ENCODE data around the gene C1orf159.
"Not testable (repeated sequence)": the region's sequence is repeated elsewhere in the genome, so short reads cannot be mapped to it uniquely, and the experiment has no call there.

Gene C1orf159

GRCh38 chr1:1115786-1116700 lies at the start of gene C1orf159:
Gene C1orf159 (minus strand): TSS chr1:1116089. CDS start chr1:1091543, 24,546 bp downstream.
- DNase-seq, result peak; percentile 99

- DNase-seq, result peak; percentile 18
Measured at GRCh38 chr1:1165485-1165884, 49.6 kb upstream of the C1orf159 start.

GRCh38 chr1:1164701-1165451 lies 49.0 kb upstream of the C1orf159 start:
- DNase-seq, result no peak

- DNase-seq, result no peak
Measured at GRCh38 chr1:1164361-1164700, 48.4 kb upstream of the C1orf159 start.

- DNase-seq, result no peak
Measured at GRCh38 chr1:1163538-1164070, 47.7 kb upstream of the C1orf159 start.

- no peak for DNase-seq
Measured at GRCh38 chr1:1162597-1163537, 47.0 kb upstream of the C1orf159 start.

- DNase-seq, result no peak
Measured at GRCh38 chr1:1161683-1162079, 45.8 kb upstream of the C1orf159 start.

GRCh38 chr1:1161078-1161682 lies 45.3 kb upstream of the C1orf159 start:
- no peak for DNase-seq

GRCh38 chr1:1160281-1160930 lies 44.5 kb upstream of the C1orf159 start:
- no peak for DNase-seq

- peak; percentile 91 for DNase-seq
Measured at GRCh38 chr1:1157914-1158710, 42.2 kb upstream of the C1orf159 start.

- DNase-seq, result peak; percentile 86
Measured at GRCh38 chr1:1157426-1157913, 41.6 kb upstream of the C1orf159 start.

- no peak for DNase-seq
Measured at GRCh38 chr1:1157033-1157365, 41.1 kb upstream of the C1orf159 start.

- DNase-seq, result no peak
Measured at GRCh38 chr1:1156140-1157032, 40.5 kb upstream of the C1orf159 start.

- DNase-seq, result no peak
Measured at GRCh38 chr1:1155258-1155657, 39.4 kb upstream of the C1orf159 start.

GRCh38 chr1:1153874-1154273 lies 38.0 kb upstream of the C1orf159 start:
- DNase-seq, result no peak

GRCh38 chr1:1153215-1153614 lies 37.3 kb upstream of the C1orf159 start:
- DNase-seq, result not testable (repeated sequence)

- DNase-seq, result not testable (repeated sequence)
Measured at GRCh38 chr1:1152431-1152830, 36.5 kb upstream of the C1orf159 start.

- no peak for DNase-seq
Measured at GRCh38 chr1:1151306-1151705, 35.4 kb upstream of the C1orf159 start.

GRCh38 chr1:1150100-1150499 lies 34.2 kb upstream of the C1orf159 start:
- no peak for DNase-seq

GRCh38 chr1:1149416-1149815 lies 33.5 kb upstream of the C1orf159 start:
- DNase-seq, result no peak
